GM10266 (cell line): ENCODE measurements around the gene NLRC5.

Experiments
- DNase-seq: peaks from one replicate; pipeline ENCODE4 v3.0.0; 2012; ENCODE audit errors: extremely low spot score
- CTCF ChIP-seq: IDR thresholded peaks from 2 replicates; pipeline ENCODE4 v1.5.1; 2012; ENCODE audit warnings: mild to moderate bottlenecking, low read depth; ENCODE audit not compliant: control insufficient read depth, insufficient read depth; ENCODE audit errors: missing control alignments

The NLRC5 gene

GRCh38 chr16:57012353-57012752 is 23.0 kb downstream of the NLRC5 start:
- no peak for TF ChIP-seq CTCF

DNA sequence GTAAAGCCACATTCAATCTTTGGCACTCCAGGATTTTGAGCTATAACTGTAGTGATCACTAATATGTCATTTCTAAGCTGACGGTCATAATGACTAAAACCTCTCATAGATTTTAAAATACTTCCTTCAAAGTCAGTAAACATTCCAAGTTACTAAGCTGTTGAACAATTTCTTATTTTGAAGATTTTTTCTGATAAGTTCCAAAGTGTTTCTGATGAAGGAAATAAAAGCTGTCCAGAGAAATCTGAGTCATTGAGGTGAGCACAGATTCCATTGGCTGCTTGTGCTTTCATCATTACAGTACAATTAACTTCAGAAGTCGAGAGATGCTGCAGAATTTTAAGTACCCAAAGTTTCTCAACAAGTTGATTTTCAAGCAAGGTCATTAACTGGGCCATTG is 23.9 kb downstream of the NLRC5 start:
- TF ChIP-seq CTCF: no peak
- no peak for DNase-seq

More at GRCh38 chr16:57012353-57012752, 23.0 kb downstream of the NLRC5 start:
- no peak for DNase-seq

GRCh38 chr16:57013902-57014301 is 24.5 kb downstream of the NLRC5 start:
- TF ChIP-seq CTCF: no peak
- no peak for DNase-seq

DNA sequence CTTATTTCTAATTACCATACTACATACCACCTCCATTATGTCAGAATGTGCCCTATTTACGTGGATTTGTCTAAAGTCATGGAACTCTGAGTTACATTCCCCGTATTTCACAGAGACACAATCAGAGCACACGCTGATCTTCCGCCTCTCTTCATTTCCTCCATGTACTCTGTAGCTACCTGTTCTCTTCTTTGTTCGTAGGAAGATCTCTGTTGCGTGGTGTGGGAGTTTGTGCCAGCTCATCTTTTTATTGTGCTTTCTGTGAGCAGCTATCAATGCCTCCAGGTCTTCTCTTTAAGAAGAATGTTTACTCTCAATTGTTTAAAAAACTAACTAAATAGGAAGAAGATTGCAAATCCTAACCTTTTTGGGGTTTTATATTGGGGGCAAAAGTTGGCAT is 26.9 kb downstream of the NLRC5 start:
- no peak for DNase-seq
- no peak for TF ChIP-seq CTCF

DNA sequence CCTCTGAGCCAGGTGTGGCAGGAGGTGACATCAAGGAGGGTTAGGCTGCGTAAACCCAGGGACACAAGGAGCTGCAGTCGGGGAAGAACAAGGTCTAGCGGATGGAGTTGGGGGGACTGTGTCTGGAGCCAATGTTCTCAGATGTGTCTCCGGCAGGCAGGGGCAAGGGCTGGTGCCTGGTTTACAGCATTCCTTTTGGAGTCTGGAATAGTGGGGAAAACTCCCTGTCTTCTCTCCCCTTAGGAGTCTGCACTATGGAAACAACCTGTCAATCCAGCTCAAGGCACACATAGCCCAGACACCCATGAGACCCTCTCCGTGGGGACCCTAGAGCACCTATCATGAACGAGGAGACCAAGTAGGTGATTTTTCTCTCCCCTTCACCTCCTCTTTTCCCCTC is 27.5 kb downstream of the NLRC5 start:
- no peak for DNase-seq
- TF ChIP-seq CTCF: no peak

GRCh38 chr16:57017251-57017650 is 27.9 kb downstream of the NLRC5 start:
- TF ChIP-seq CTCF: no peak
- no peak for DNase-seq

DNA sequence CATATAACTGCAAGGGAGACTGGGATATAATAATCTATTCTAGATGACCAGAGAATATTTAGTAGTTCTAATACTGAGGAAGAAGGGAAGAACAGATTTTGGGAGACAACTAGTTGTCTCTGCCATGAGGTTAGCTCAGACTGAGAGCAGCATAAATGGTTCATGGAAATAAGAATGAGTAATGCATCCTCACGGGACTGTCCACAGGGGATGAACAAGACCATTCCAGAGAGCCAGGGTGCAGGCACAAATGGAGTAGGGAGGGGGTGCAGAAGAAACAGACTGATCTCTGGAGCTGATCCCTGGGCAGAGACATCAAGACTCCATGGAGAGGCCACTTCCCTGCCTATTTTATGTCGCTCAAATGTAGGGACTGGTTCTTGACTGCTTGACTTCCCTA is 30.4 kb downstream of the NLRC5 start:
- TF ChIP-seq CTCF: no peak
- no peak for DNase-seq

DNA sequence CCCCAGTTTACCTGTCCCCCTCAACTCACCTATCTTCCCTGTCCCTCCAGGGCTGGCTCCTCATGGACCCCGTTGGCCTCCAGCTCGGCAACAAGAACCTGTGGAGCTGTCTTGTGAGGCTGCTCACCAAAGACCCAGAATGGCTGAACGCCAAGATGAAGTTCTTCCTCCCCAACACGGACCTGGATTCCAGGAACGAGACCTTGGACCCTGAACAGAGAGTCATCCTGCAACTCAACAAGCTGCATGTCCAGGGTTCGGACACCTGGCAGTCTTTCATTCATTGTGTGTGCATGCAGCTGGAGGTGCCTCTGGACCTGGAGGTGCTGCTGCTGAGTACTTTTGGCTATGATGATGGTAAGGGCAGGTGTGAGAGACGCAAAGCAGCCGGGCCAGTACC is 31.3 kb downstream of the NLRC5 start:
- TF ChIP-seq CTCF: no peak
- no peak for DNase-seq
